ENCODE results near the gene MYOF.
A peak's percentile ranks its signal among the peaks of the same experiment; 100 is the strongest.

DNA sequence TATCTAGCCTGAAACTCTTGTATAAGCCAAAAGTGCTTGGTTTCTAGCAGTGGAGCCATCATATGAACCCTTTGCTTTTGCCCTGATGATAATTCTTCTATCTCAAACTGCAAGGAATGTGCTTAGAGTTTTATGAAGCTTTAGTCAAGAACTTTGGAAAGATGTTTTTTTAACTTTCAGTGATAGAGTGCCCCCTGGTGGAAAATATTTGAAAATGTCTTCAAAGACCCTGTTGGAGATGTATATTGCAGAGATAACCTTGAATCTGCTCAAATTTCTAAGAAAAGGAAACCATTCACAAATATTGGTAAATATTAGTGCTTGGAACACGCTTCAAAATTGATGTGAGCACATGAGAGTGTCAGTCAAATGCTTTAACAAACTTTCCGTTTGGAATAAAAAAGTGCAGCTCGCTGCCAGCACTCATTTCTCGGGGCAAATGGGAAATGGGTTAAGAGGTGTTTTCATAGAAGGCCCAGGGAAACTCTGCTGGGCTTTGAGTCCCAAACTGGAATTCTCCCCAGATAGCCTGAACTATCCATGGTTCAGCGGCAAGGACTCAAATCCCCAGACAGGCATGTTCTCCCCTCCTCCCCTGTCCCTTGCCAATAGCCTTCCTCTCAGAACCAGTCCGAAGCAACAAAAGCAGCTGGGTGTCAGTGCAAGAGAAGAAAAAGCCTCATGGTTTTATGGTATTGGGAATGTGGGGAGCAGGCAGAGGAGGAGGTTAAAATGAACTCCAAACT lies 129.3 kb downstream of the MYOF start:
- TF ChIP-seq POLR2A (IDR thresholded peaks at IDR 0.05), result no peak
- TF ChIP-seq, protein P1, sequence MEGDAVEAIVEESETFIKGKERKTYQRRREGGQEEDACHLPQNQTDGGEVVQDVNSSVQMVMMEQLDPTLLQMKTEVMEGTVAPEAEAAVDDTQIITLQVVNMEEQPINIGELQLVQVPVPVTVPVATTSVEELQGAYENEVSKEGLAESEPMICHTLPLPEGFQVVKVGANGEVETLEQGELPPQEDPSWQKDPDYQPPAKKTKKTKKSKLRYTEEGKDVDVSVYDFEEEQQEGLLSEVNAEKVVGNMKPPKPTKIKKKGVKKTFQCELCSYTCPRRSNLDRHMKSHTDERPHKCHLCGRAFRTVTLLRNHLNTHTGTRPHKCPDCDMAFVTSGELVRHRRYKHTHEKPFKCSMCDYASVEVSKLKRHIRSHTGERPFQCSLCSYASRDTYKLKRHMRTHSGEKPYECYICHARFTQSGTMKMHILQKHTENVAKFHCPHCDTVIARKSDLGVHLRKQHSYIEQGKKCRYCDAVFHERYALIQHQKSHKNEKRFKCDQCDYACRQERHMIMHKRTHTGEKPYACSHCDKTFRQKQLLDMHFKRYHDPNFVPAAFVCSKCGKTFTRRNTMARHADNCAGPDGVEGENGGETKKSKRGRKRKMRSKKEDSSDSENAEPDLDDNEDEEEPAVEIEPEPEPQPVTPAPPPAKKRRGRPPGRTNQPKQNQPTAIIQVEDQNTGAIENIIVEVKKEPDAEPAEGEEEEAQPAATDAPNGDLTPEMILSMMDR (IDR thresholded peaks at IDR 0.05), result peak; percentile 43 to 45

Measured in suprapubic skin (tissue), 3 donors.